HG03159 (cell line): ENCODE data around the gene SUSD4.
"Not testable (repeated sequence)": the region's sequence is repeated elsewhere in the genome, so short reads cannot be mapped to it uniquely, and the experiment has no call there.

Source experiments
- ATAC-seq: cut with Tn5 transposase; IDR thresholded peaks from one replicate; pipeline ENCODE4 v1.9.1; 2021; ENCODE audit warnings: mild to moderate bottlenecking, moderate library complexity; ENCODE audit not compliant: unreplicated experiment

Gene SUSD4

DNA sequence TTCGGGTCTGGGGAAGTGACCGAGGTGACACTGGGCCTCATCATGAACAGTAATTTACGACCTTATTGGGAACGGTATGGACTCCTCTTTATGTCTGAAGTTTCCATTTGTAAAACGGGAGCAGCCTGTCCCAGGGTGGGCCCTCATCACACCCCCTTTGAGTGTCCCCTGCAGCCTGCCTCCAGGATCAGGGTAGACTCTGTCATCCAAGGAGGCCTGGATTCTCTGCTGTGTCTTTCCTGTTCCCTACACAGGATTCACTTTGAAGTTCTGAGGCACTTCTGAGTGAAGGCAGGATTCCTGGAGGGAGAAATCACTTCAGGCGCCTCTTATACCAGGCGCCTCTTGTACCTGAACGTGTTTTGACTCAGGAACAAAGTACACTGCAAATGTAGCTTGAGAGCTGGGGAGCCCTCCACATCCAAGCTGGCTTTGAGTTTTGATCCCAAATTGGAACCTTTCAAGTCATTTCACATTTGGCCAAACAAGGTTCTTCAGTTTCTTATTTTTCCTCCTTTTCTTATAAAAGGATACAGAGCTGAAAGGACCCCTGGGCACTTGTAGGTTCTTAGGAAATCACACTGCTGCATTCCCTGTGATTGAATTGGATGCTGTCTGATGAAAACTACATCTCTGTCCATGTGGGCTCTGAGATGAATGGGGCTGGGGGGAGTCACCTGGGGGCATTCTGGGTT is 106.0 kb downstream of the SUSD4 start:
- ATAC-seq: no peak

DNA sequence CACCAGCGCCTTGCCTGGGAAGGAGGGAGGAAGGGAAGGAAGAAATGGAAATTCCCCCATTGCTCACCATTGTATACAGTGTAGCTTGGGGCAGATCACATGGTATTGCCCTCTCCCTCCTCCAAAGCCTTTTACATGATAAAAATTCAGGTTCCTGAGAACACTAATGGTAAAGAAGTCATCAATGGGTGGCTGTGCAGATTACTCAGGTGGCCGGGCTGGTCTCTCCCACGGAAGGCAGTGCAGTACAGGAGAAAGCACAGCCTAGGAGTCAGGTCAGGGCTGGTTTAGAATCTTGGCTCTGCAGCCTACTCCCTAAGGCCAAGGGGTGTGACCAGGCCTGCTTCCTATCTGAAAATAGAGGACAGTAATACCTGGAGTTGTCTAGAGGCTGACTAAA is 107.9 kb downstream of the SUSD4 start:
- ATAC-seq: no peak

DNA sequence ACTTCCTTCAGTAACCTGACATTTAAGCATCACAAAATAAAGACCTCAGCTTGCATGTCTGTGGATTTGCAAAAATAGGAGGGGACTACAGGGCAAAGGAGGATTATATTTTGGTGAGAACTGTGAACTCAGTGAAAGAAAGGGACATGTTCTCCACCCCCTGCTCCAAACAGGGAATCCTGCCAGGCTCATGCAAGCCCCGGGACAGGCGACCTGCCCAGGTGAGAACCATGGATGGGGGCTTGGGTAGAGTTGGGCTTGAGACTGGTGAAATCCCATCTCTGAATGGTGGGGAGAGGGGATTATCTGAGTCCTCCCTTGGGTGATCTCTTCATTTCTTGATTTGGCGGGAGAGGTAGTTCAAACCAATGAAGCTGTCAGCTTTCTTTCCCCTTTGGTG is 110.1 kb downstream of the SUSD4 start:
- ATAC-seq: no peak

DNA sequence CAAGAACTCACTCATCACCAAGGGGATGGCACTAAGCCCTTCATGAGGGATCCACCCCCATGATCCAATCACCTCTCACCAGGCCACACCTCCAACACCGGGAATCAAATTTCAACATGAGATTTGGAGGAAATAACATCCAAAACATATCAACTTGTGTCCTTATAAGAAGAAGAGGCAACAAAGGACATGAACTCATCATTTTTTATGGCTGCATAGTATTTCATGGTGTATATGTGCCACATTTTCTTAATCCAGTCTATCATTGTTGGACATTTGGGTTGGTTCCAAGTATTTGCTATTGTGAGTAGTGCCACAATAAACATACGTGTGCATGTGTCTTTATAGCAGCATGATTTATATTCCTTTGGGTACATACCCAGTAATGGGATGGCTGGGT is 112.6 kb downstream of the SUSD4 start:
- not testable (repeated sequence) for ATAC-seq

DNA sequence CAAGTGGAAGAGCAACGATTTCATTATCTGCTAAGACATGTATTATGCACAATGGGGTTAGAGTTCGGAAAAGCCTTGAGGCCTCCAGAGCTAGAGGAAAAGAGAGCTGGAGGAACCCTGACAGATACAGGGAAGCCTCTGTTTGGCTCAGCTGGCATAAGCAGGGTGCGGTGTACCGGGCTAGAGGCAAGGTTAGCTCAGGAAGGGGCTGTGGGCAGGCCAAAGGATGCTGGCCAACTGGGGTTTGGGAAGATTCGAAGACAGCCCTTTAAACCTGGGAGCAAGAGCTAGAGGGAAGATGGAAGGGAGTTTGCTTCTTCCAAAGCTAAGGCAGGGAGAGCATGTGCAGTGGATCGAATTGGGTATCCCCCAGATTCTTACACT is 113.4 kb downstream of the SUSD4 start:
- ATAC-seq: no peak

DNA sequence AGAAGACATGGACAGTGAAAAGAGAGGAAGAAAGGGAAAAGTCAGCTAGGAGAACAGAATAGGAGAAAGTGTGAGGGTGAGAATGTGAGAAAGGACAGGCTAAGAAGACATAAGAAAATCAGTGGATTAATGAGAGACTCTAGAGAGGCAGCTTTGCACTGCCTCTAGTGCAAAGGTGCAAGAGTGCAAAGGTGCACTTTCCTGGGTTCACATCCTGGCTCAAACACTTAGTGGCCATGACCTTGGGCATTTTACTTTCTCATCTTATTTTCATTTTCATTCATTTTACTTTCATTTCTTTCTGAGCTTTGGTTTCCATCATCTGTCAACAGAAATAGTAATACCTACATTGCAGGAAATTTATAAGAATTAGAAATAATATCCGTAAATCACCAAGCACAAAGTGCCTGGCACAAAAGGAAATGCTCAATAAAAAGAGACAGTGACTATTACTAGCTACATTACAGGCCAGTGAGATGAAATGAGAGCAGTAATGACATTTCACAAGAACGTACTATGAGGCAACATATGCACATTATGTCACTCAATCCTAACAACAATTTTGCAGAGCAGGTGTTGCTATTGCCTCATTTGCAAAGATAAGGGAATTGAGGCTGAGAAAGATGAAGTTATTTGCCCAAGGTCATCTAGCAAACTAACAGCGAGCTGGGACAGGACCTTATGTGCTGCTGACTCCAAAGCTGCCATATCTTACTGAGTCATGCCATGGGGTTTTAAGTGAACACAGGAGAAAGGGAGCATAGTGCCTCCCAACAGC is 113.9 kb downstream of the SUSD4 start:
- no peak for ATAC-seq

DNA sequence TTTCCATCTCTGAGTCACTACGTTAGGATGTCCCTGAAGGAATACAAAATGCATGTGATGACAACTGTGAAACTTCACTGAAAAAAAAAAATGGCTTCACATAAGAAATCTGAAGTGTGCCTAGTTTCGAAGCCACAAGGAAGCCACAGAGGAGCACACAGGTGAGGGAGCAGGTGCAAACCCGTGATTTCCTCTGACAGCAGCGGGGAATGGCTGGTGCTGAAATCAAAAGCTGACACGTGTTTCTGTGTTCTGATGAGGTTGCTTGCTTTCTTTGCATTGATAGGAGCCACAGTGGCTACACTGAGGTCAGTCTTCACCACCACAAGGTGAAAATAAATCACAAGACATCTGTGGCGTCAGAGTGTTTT is 115.2 kb downstream of the SUSD4 start:
- no peak for ATAC-seq

DNA sequence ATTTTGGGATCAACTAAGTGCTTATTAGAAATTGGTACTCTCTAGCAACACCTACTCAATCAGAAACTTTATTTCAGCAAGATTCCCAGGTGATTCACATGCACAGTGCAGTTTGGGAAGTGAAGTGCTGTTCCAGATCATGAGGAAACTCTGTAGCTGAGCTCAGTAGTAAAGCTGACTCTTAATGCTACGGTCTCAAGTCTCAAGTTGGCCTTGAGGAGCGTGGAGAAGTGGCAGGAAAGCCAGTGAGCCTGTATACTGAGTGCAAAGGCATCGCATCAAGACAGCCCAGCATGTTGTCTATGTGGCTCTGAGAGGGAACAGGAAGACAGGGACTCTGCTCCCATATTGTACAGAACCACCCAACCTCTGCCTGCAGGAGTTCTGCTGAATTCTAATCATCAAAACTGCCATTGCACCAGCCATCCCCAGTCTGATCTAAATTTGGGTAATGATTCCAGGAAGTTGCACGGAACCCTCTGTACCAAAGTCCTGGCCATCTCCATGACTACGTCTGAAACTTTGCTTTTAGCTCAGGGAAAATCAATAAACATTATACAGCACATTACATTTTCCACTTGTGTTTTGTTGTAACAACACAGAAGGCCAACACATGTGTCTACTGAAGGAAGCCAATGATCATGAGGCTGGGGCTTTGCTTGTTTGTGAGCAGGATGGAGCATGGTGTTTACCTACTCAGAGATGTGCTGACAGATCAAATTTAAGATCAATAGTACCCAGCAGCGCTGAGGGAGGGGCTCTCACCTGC is 115.8 kb downstream of the SUSD4 start:
- ATAC-seq: no peak

DNA sequence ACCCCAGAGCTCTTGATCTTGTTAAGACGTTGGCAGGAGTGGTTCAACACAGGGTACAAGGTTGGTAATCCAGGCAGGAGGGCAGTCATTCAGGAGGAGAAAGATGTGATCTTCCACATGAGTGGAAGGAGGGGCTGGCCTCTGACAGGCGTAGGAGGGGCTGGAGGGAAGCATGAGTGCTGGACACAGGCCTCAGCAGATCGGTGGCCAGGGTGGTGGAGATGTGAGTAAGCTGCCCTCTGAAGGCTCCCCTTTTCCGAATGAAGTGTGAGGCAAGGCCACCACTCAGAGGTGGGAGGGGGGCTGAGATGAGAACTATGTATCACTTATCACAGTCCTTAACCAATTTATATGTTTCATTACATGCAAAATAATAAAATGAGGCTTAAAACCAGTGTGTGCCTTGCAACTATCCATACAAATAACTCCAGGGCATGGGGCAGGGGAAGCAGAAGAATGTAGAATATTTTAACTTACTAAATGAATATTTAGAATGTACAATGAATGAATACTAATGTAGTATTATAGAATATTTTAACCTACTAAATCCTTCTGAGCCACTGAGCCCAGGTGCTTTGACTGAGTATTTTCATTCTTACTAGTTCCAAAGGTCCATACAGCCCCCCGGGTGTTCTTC is 117.4 kb downstream of the SUSD4 start:
- no peak for ATAC-seq

DNA sequence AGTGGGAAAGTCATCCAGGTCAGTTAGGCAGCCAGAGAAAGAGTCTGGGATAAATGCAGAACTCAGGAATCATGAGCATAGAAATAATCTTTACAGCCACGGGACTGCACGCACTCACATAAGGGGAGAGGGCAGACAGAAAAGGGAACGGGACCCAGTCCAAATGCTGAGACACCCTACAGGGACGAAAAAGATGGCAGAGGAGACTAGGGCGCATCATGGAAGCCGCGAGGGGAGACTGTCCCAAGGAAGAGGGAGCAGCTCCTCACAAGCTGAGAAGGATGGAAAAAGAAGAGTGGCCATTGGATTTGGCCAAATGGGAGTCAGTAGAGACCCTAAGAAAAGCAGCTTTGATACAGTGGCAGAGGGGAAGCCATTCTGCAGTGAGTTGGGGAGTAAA is 118.0 kb downstream of the SUSD4 start:
- ATAC-seq: no peak

DNA sequence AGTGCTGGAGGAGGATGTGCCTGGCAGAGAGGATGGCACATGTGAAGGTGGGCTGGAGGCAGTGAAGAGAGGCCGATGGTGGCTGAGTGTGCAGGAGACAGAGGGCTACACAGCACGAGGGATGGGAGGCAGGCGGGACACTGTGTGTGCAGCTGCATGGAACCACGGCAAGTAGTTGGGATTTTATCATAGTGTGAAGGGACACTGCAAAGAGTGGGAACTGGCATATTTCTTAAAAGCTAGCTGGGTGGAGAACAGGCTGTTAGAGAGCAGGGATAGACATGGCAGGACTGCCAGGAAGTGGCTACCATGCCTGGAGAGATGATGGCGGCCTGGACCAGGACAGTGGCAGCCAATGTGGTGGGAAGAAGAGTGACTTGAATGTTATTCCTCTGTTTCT is 118.6 kb downstream of the SUSD4 start:
- ATAC-seq: no peak

DNA sequence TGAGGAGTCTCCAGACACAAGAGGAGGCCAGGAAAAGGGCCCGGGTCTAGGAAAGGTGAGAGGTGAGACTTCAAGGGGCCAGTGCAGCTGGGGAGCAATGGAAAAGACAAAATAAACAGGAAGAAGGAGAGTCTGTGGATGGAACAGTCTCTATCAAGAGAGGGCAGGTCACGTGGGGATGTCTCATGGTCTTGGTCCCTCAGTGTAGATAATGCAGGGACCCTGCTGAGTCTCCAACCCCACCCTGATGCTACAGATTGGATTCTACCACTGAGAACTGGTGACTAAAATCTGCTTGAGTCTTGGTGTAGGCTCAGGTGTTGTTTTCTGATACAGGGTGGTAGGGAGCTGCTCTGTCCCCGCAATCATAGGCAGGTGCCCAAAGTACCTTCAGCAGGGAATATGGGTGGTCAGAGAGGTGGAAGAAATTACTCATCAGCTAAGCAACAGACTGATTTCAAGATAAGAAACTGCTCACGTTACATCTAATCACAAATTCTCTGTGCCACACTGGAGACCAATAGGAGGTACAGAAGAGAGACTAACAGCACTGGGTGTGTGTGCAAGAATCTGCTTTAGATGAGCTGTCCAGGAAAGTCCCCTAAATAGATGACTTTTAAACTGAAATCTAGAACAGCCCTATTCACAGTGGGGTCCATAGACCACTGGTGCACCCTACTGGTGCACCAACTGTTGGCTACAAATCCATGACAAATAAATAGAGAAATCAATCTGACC is 119.4 kb downstream of the SUSD4 start:
- peak; percentile 57 for ATAC-seq

DNA sequence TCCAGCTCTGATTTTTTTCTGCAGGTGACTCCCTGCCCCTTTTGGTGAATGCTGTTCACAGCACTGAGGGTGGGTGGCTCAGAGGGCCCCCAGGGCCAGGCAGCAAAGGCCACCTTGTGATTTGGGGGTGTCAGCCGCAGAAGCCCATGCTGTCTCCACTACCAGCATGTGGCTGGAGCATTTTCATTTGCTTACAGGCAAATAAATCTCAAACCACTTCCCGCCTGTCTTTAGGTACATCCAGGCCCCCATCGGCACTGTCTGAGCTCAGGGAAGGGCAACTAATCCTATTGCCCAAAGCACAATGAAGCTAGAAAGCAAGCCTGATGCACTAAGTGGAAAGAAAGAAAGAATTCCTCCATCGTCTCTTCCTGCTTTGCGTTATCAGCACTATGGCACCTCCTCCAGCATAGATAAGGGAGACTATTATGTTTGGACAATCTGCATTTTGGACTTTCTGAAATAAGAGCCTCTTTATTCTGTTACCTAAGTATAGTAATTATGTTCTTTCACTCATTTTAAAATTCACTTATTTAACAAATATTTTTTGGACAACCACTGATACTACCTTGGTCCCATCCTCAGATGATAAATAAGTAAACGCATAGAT is 120.4 kb downstream of the SUSD4 start:
- no peak for ATAC-seq

DNA sequence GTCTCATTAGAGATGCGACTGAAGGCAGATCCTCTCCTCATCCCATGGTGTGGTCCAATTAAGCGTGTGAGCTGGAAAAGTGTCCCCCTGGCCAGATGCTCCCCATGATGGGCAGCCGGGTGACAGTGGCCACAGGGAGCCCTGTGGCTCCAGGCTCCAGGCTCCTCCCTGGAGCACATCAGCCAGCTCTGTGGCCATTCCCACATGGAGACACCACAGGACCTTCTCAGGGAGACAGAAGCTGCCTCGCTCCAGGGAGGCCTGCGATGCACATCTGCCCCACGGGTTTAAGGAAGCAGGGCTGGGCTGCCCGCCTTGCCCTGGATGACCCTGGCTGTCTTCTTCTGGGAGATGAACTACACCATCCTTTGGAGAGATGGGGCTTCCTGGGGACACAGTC is 121.0 kb downstream of the SUSD4 start:
- no peak for ATAC-seq

DNA sequence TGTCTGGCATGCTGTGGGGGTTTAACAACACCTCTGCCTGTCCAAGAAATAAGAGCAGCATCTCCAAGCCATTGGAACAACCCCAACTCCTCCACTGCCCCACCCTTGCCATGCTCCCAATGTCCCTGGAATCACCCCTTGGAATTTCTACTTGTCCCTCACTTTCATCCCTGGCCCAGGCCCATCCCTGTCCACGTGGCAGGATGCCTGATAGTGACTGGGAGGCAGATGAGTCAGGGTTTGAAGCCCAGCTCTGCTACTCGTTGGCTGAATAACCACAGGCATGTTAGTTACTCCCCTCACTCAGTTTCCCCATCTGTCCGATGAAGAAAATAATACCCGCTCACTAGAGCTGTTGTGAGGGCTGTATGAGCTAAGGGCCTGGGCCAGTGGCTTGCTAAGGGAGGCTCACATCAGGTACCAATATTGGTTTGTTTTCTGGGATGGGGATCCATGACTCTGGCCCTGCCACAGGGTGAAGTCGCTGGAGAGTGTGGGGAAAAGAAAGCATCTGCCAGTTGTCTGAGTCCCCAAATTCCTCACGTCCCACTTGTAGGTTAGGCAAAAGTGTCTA is 121.5 kb downstream of the SUSD4 start:
- no peak for ATAC-seq

DNA sequence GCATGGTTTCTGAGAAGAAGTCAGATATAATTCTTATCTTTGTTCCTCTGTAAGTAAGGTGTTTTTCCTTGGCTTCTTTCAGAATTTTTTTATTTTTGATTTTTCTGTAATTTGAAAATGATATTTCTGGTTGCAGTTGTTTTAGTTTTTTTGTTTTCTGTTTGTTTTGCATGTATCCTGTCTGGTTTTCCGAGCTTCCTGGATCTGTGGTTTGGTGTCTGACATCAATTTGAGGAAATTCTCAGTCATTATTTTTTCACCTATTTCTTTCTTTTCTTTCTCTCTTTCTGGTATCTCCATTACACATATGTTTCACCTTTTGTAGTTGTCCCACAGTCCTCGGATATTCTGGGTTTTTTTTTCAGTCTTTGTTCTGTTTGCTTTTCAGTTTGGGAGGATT is 123.9 kb downstream of the SUSD4 start:
- no peak for ATAC-seq

DNA sequence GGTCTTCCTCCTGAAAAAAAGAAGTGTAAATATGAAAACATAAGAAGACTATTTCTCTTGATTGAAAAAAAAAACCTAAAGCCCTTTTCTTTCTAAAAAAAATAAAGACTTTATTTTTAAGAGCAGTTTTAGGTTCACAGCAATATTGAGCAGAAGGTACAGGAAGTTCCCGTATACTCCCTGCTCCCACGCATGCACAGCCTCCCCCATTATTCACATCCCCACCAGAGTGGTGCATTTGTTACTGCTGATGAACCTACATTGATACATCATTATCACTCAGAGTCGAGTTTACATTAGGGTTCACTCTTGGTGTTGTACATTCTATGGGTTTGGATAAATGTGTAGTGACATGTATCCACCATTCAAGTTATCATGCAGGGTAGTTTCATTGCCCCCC is 128.9 kb downstream of the SUSD4 start:
- ATAC-seq: no peak

DNA sequence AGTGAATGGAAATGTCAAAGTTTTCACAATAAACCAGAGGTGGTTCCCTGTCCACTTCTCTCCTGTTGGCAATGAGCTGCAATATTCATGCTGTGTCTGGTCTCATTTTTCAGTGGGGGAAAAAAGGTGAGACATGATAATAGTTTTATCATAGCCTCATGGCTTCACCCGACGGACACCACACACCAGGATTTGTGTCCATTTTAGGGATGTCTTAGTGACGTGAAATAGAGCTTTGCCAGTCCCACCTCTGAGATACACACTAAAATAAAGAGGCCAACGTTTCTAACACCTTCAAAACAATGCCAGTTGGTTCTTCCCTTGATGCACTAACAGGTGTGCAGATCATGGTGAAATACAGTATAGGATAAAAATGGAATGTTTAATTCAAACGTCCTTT is 129.4 kb downstream of the SUSD4 start:
- ATAC-seq: no peak

DNA sequence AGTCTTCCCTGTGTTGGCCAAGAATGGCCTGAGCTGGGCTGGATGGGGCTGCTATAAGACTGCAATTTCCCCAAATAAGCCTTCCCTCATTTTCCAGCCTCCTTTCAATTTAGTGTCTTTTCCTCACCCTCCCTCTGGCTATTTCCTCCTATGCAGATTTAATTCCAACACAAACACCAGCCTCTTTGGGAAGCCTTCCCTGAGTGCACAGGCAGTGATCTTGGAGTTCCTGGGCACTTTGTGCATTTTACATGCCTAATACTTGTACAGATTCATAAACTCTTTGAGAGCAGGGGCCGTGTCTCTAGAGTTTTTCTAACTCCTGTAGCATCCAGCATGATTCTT is 129.8 kb downstream of the SUSD4 start:
- no peak for ATAC-seq
